A673 (cell line): ENCODE results near the gene RPS16. TPM values are rescaled to one million over a fixed set of nuclear protein-coding genes. Genes with fewer than 3 reads are reported as not detected.
A peak's percentile ranks its signal among the peaks of the same experiment; 100 is the strongest.

Experiments
- BruUV-seq: library from RNA; stranded (reverse); fragments of 400-500 nt; replicated peaks from 2 replicates; lab custom pipeline; 2021; lab: Mats Ljungman, UMichigan
- CTCF ChIA-PET: fragments of 300-600 bp; sonication (Branson Sonifier 250); formaldehyde crosslinking; loops from one replicate; lab custom pipeline; 2022; ENCODE audit warnings: antibody characterized with exemption; lab: Charles Lee
- POLR2A ChIA-PET: fragments of 300-600 bp; sonication (Branson Sonifier 250); formaldehyde crosslinking; loops from one replicate; lab custom pipeline; 2022; ENCODE audit warnings: antibody characterized with exemption; ENCODE audit not compliant: low non-redundant PET; lab: Charles Lee
- DNase-seq: peaks from one replicate; pipeline ENCODE4 v3.0.0-alpha.2; 2015; ENCODE audit warnings: low spot score
- H3K27ac ChIP-seq: fragments of 200-600 bp; sonication (generic); 2 replicates; pipeline ENCODE4 v1.5.1; 2016; ENCODE audit warnings: mixed run types, low read depth, mild to moderate bottlenecking, mixed read lengths, antibody characterized with exemption, low read length; ENCODE audit not compliant: poor library complexity, severe bottlenecking
- H3K27me3 ChIP-seq: fragments of 200-600 bp; sonication (generic); replicated peaks from 2 replicates; pipeline ENCODE4 v1.6.1; 2017; ENCODE audit warnings: mixed run types, low read depth, mild to moderate bottlenecking, mixed read lengths, antibody characterized with exemption, low read length; ENCODE audit not compliant: insufficient read depth, poor library complexity
- H3K36me3 ChIP-seq: fragments of 200-600 bp; sonication (generic); 2 replicates; pipeline ENCODE4 v1.6.1; 2016; ENCODE audit warnings: mixed run types, mild to moderate bottlenecking, mixed read lengths, antibody characterized with exemption, low read length; ENCODE audit not compliant: insufficient read depth, poor library complexity, severe bottlenecking
- H3K4me1 ChIP-seq: fragments of 200-600 bp; sonication (generic); 2 replicates; pipeline ENCODE4 v1.6.1; 2017; ENCODE audit warnings: mixed run types, mild to moderate bottlenecking, mixed read lengths, antibody characterized with exemption, low read length; ENCODE audit not compliant: insufficient read depth, poor library complexity, severe bottlenecking
- H3K4me3 ChIP-seq: fragments of 200-600 bp; sonication (generic); 2 replicates; pipeline ENCODE4 v1.5.1; 2016; ENCODE audit warnings: low read depth, mixed run types, mild to moderate bottlenecking, mixed read lengths, low read length; ENCODE audit not compliant: poor library complexity, severe bottlenecking
- H3K9me3 ChIP-seq: fragments of 200-600 bp; sonication (generic); 2 replicates; pipeline ENCODE4 v1.6.1; 2016; ENCODE audit warnings: mixed run types, low read depth, mild to moderate bottlenecking, mixed read lengths, antibody characterized with exemption, low read length; ENCODE audit not compliant: poor library complexity, severe bottlenecking
- EZH2 ChIP-seq: fragments of 200-600 bp; sonication (generic); IDR thresholded peaks from 2 replicates; pipeline ENCODE4 v1.6.1; 2017; ENCODE audit warnings: borderline replicate concordance, low read depth, mild to moderate bottlenecking, mixed read lengths, antibody characterized with exemption, low read length; ENCODE audit not compliant: poor library complexity, severe bottlenecking
- intact Hi-C: fragments of 100-400 bp; cut with micrococcal nuclease; formaldehyde crosslinking; loops from one replicate; pipeline ENCODE4 v1.10.0; 2022; ENCODE audit not compliant: unreplicated experiment
- total RNA-seq: library from RNA; stranded (reverse); gene quantifications from 2 replicates; pipeline ENCODE4 v1.2.3, GENCODE V29; 2021
- TF ChIP-seq, protein P1 (sequence below): fragments of 300-800, 200-600 bp; sonication (generic); conservative IDR thresholded peaks from 2 replicates; pipeline ENCODE4 v1.5.1; 2017; ENCODE audit warnings: low read depth, mild to moderate bottlenecking, antibody characterized with exemption, low read length, moderate library complexity, mixed read lengths

RPS16 gene
- total RNA-seq, 1 experiment from 2014 or later: 1,898 TPM

DNA sequence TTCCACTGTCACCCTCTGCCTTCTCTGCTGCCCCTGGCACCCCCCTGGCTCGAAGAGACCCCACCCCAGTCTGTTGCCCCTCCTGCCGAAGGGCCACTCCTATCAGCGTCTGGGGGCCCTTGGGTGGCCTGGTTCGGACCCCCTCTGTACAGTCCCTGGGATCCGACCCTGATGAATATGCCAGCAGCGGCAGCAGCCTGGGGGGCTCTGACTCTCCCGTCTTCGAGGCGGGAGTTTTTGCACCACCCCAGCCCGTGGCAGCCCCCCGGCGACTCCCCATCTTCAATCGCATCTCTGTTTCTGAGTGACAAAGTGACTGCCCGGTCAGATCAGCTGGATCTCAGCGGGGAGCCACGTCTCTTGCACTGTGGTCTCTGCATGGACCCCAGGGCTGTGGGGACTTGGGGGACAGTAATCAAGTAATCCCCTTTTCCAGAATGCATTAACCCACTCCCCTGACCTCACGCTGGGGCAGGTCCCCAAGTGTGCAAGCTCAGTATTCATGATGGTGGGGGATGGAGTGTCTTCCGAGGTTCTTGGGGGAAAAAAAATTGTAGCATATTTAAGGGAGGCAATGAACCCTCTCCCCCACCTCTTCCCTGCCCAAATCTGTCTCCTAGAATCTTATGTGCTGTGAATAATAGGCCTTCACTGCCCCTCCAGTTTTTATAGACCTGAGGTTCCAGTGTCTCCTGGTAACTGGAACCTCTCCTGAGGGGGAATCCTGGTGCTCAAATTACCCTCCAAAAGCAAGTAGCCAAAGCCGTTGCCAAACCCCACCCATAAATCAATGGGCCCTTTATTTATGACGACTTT lies 27.1 kb downstream of the RPS16 start:
- Histone ChIP-seq H3K9me3 (no peaks in the 10 kb centered on the region), H3K4me1 (peaks cover 37% of the 10 kb centered on the region), H3K27me3 (no peaks in the 10 kb centered on the region), H3K27ac (no peak overlapping the region), H3K36me3 (peaks cover 7% of the 10 kb centered on the region), H3K4me3 (peak overlapping the region; percentile 87)
- DNase-seq: no peak
- POLR2A ChIA-PET: no interaction called here
- CTCF ChIA-PET: interaction anchor here (0.6 kb wide), 1 partner anchor 12 kb away, joined by 4 read pairs; no protein-coding TSS in a partner anchor
- intact Hi-C loops: no loop called here
- TSS peak; percentile 54 for BruUV-seq
- TF ChIP-seq EZH2: no peak
- TF ChIP-seq, protein P1, sequence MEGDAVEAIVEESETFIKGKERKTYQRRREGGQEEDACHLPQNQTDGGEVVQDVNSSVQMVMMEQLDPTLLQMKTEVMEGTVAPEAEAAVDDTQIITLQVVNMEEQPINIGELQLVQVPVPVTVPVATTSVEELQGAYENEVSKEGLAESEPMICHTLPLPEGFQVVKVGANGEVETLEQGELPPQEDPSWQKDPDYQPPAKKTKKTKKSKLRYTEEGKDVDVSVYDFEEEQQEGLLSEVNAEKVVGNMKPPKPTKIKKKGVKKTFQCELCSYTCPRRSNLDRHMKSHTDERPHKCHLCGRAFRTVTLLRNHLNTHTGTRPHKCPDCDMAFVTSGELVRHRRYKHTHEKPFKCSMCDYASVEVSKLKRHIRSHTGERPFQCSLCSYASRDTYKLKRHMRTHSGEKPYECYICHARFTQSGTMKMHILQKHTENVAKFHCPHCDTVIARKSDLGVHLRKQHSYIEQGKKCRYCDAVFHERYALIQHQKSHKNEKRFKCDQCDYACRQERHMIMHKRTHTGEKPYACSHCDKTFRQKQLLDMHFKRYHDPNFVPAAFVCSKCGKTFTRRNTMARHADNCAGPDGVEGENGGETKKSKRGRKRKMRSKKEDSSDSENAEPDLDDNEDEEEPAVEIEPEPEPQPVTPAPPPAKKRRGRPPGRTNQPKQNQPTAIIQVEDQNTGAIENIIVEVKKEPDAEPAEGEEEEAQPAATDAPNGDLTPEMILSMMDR: no peak

DNA sequence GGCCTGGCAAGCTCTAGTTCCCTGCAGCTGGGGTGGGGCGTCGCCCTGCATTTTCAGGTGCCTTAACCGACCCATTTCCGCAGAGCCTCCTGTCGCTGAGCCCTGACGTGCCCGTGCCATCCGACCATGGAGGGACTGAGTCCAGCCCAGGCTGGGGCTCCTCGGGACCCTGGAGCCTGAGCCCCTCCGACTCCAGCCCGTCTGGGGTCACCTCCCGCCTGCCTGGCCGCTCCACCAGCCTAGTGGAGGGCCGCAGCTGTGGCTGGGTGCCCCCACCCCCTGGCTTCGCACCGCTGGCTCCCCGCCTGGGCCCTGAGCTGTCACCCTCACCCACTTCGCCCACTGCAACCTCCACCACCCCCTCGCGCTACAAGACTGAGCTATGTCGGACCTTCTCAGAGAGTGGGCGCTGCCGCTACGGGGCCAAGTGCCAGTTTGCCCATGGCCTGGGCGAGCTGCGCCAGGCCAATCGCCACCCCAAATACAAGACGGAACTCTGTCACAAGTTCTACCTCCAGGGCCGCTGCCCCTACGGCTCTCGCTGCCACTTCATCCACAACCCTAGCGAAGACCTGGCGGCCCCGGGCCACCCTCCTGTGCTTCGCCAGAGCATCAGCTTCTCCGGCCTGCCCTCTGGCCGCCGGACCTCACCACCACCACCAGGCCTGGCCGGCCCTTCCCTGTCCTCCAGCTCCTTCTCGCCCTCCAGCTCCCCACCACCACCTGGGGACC lies 27.9 kb downstream of the RPS16 start:
- TF ChIP-seq, protein P1: no peak
- no peak for TF ChIP-seq EZH2
- intact Hi-C loops: no loop called here
- Histone ChIP-seq H3K4me3 (peak overlapping the region; percentile 87), H3K9me3 (no peaks in the 10 kb centered on the region), H3K27ac (peak overlapping the region; percentile 82), H3K4me1 (peaks cover 44% of the 10 kb centered on the region), H3K36me3 (peaks cover 7% of the 10 kb centered on the region), H3K27me3 (no peaks in the 10 kb centered on the region)
- no TSS peak for BruUV-seq
- ChIA-PET CTCF (interaction anchor here (0.5 kb wide), 1 partner anchor 432 kb away, joined by 3 read pairs; the partner anchor contains the start of gene FBXO17), POLR2A (no interaction called here)
- DNase-seq: no peak

DNA sequence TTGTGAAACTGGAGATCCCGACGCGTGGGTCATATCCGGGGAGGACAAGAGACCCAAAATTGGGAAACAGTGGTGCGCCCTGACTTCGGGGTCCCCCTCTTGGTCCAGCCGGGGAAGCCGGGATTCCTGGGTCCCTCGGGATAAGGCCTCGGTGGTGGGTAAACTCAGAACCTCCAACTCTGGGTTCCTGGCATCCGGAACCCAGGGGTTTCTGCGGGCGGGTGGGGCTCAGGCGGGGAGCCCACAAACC lies 28.4 kb downstream of the RPS16 start:
- Histone ChIP-seq H3K4me3 (peak overlapping the region; percentile 87), H3K36me3 (peaks cover 7% of the 10 kb centered on the region), H3K27me3 (no peaks in the 10 kb centered on the region), H3K27ac (peak overlapping the region; percentile 82), H3K9me3 (no peaks in the 10 kb centered on the region), H3K4me1 (peaks cover 49% of the 10 kb centered on the region)
- BruUV-seq: no TSS peak
- ChIA-PET CTCF (interaction anchor here (0.5 kb wide), 1 partner anchor 432 kb away, joined by 3 read pairs; the partner anchor contains the start of gene FBXO17), POLR2A (no interaction called here)
- intact Hi-C loops: no loop called here
- TF ChIP-seq, protein P1: no peak
- TF ChIP-seq EZH2: no peak
- DNase-seq: no peak
